AG09309 (cell line): ENCODE results near the gene FAM163A.
"Not testable (repeated sequence)": the region's sequence is repeated elsewhere in the genome, so short reads cannot be mapped to it uniquely, and the experiment has no call there.

Experiments
- DNase-seq: peaks from one replicate; pipeline ENCODE4 v3.0.0-alpha.2; 2010; ENCODE audit warnings: low read depth
- H3K4me3 ChIP-seq: 2 replicates; pipeline ENCODE4 v1.5.1; 2011; ENCODE audit warnings: mild to moderate bottlenecking, low read depth, low read length, moderate library complexity; ENCODE audit not compliant: control insufficient read depth
- CTCF ChIP-seq: IDR thresholded peaks from 2 replicates; pipeline ENCODE4 v1.5.1; 2011; ENCODE audit warnings: mild to moderate bottlenecking, low read depth, low read length, inconsistent platforms; ENCODE audit not compliant: insufficient read depth, control insufficient read depth; ENCODE audit errors: missing control alignments

The FAM163A gene

DNA sequence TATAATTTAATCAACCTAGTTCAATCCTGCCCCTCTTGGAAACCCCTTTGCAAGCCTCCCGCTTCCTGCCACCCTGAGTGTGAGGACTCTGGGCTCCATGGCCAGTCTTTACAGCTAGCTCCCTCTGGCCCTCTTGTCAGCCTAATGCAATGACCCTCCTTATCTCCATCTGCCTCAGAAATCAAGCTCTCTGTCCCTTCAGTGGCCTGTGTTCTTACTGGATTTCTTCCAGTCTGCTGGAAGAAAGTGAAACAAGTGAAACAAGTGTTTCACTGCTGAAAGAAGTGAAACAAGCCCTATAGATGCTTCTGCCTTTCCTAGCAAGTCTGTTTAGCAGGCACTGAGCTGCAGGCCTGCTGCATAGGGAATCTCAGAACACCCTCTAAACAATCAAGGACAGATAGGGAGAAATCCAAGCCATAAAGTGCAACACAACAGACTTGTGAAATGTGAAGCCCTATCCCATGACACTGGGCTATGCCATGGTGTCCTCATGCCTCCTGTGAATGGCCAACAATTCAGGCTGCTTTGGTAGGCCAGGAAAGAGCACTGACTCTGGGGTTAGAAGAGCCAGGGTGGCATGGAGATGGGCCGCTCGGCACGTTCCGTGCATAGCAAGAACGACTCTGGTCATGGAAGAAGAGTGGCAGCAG lies 55.9 kb downstream of the FAM163A start:
- TF ChIP-seq CTCF: no peak
- no peak for DNase-seq
- H3K4me3 ChIP-seq: no peak overlapping the region

GRCh38 chr1:179800481-179800880 lies 57.4 kb downstream of the FAM163A start:
- DNase-seq: no peak
- no peak overlapping the region for H3K4me3 ChIP-seq
- TF ChIP-seq CTCF: no peak

GRCh38 chr1:179803104-179803503 lies 60.0 kb downstream of the FAM163A start:
- no peak for DNase-seq
- TF ChIP-seq CTCF: no peak
- H3K4me3 ChIP-seq: no peak overlapping the region

GRCh38 chr1:179803918-179804317 lies 60.8 kb downstream of the FAM163A start:
- no peak for TF ChIP-seq CTCF
- no peak for DNase-seq
- no peak overlapping the region for H3K4me3 ChIP-seq

DNA sequence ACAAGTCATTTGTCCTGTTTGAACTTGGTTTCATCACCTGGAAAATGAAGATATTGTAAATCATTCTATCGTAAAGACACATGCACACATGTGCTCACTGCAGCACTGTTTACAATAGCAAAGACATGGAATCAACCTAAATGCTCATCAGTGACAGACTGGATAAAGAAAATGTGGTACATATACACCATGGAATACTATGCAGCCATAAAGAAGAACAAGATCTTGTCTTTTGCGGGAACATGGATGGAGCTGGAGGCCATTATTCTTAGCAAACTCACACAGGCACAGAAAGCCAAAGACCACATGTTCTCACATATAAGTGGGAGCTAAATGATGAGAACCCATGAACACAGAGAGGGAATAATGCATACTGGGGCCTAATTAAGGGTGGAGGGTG lies 61.3 kb downstream of the FAM163A start:
- not testable (repeated sequence) for H3K4me3 ChIP-seq, DNase-seq

- DNase-seq: no peak
- no peak overlapping the region for H3K4me3 ChIP-seq
- TF ChIP-seq CTCF: no peak
Measured at GRCh38 chr1:179805291-179806195, 62.5 kb downstream of the FAM163A start.

DNA sequence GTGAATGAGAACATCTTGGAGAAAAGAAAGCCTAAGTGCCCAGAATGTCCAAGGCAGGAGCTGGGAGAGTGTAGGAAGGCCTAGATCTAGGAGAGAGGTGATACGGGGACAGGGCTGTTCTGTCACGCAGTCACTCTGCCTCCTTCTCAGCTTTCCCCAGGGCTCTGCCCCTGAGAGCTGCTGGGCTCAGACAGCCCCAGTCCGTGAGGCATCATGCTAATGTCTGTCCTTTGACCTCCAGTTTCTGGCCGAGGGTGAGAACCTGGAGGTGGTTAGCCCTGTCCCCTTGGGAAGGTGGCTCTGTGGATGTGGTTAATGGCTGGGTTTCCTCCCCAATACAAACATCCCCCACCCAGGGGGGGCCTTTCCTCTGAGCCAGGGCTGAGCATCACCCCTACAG lies 63.2 kb downstream of the FAM163A start:
- no peak for TF ChIP-seq CTCF
- no peak for DNase-seq
- H3K4me3 ChIP-seq: no peak overlapping the region
